GM12801 (cell line): Measurements from ENCODE around the gene CACNG8.

Source experiments
- CTCF ChIP-seq: IDR thresholded peaks from one replicate; pipeline ENCODE4 v1.5.1; 2011; ENCODE audit warnings: control low read depth; ENCODE audit not compliant: insufficient read length; ENCODE audit errors: extremely low read depth

The CACNG8 gene

GRCh38 chr19:53957448-53958167 lies 5.1 kb upstream of the CACNG8 start:
- no peak for TF ChIP-seq CTCF

GRCh38 chr19:53958168-53958571 lies 4.6 kb upstream of the CACNG8 start:
- no peak for TF ChIP-seq CTCF

GRCh38 chr19:53958823-53959757 lies 3.6 kb upstream of the CACNG8 start:
- TF ChIP-seq CTCF, result no peak

GRCh38 chr19:53960187-53960586 lies 2.5 kb upstream of the CACNG8 start:
- TF ChIP-seq CTCF, result no peak

- no peak for TF ChIP-seq CTCF
Measured at GRCh38 chr19:53960886-53961285, 1.9 kb upstream of the CACNG8 start.

- no peak for TF ChIP-seq CTCF
Measured at GRCh38 chr19:53961523-53962356, 997 bp upstream of the CACNG8 start.

- TF ChIP-seq CTCF, result no peak
Measured at GRCh38 chr19:53965091-53965490, 2.4 kb downstream of the CACNG8 start.
